Activated T-helper 17 cell treated with anti-CD3 and anti-CD28 coated beads, Interleukin-2, amount 50 U/mL, for 72 hours (primary cell): ENCODE results near the gene CYB5RL. TPM values are rescaled to one million over a fixed set of nuclear protein-coding genes. Genes with fewer than 3 reads are reported as not detected.
"Not testable (repeated sequence)": the region's sequence is repeated elsewhere in the genome, so short reads cannot be mapped to it uniquely, and the experiment has no call there.

ENCODE experiments used
- ATAC-seq: fragments of 150-1000 bp; cut with Tn5 transposase; replicated peaks from 2 replicates; pipeline ENCODE4 v1.10.0; 2021; ENCODE audit warnings: mild to moderate bottlenecking, moderate library complexity
- H3K27ac Mint-ChIP-seq: one replicate; pipeline ENCODE4 v1.8.0; 2022; ENCODE audit warnings: mixed read lengths
- H3K27me3 Mint-ChIP-seq: one replicate; pipeline ENCODE4 v1.8.0; 2022; ENCODE audit warnings: mixed read lengths
- H3K36me3 Mint-ChIP-seq: one replicate; pipeline ENCODE4 v1.8.0; 2022; ENCODE audit warnings: low read depth, mild to moderate bottlenecking, mixed read lengths
- H3K4me1 Mint-ChIP-seq: one replicate; pipeline ENCODE4 v1.8.0; 2022; ENCODE audit warnings: mixed read lengths
- H3K4me3 Mint-ChIP-seq: one replicate; pipeline ENCODE4 v1.8.0; 2022; ENCODE audit warnings: mild to moderate bottlenecking, mixed read lengths
- H3K9me3 Mint-ChIP-seq: one replicate; pipeline ENCODE4 v1.8.0; 2022; ENCODE audit warnings: mixed read lengths
- total RNA-seq, 2 donors: library from RNA; stranded (reverse); gene quantifications; one replicate each; pipeline ENCODE4 v1.2.3, GENCODE V29; 2022

CYB5RL gene
- total RNA-seq, 2 donors from 2014 or later = 11.9 to 12.7 TPM

DNA sequence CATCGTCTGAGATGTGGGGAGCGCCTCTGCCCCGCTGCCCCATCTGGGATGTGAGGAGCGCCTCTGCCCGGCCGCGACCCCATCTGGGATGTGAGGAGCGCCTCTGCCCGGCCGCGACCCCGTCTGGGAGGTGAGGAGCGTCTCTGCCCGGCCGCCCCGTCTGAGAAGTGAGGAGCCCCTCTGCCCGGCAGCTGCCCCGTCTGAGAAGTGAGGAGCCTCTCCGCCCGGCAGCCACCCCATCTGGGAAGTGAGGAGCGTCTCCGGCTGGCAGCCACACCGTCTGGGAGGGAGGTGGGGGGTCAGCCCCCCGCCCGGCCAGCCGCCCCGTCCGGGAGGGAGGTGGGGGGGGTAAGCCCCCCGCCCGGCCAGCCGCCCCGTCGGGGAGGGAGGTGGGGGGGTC lies 33.4 kb upstream of the CYB5RL start:
- not testable (repeated sequence) for H3K27ac Mint-ChIP-seq, H3K9me3 Mint-ChIP-seq, H3K4me3 Mint-ChIP-seq, ATAC-seq, H3K27me3 Mint-ChIP-seq
- peaks cover 23% of the 10 kb centered on the region for H3K4me1 Mint-ChIP-seq
- peaks cover 23% of the 10 kb centered on the region for H3K36me3 Mint-ChIP-seq

GRCh38 chr1:54230507-54231339 lies 30.9 kb upstream of the CYB5RL start:
- Mint-ChIP-seq H3K27ac (peak overlapping the region; percentile 74), H3K9me3 (no peaks in the 10 kb centered on the region), H3K36me3 (peaks cover 20% of the 10 kb centered on the region), H3K4me3 (peak overlapping the region; percentile 60), H3K27me3 (no peaks in the 10 kb centered on the region), H3K4me1 (peaks cover 23% of the 10 kb centered on the region)
- ATAC-seq = peak; percentile 74

GRCh38 chr1:54229281-54229891 lies 29.6 kb upstream of the CYB5RL start:
- peak overlapping the region; percentile 60 for H3K4me3 Mint-ChIP-seq
- peaks cover 27% of the 10 kb centered on the region for H3K36me3 Mint-ChIP-seq
- peak; percentile 53 for ATAC-seq
- no peaks in the 10 kb centered on the region for H3K27me3 Mint-ChIP-seq
- no peaks in the 10 kb centered on the region for H3K9me3 Mint-ChIP-seq
- peaks cover 23% of the 10 kb centered on the region for H3K4me1 Mint-ChIP-seq
- H3K27ac Mint-ChIP-seq = peak overlapping the region; percentile 74

GRCh38 chr1:54228638-54229079 lies 28.8 kb upstream of the CYB5RL start:
- Mint-ChIP-seq H3K27me3 (no peaks in the 10 kb centered on the region), H3K36me3 (peaks cover 27% of the 10 kb centered on the region), H3K27ac (peak overlapping the region; percentile 74), H3K9me3 (no peaks in the 10 kb centered on the region), H3K4me3 (peak overlapping the region; percentile 60), H3K4me1 (peaks cover 23% of the 10 kb centered on the region)
- no peak for ATAC-seq

GRCh38 chr1:54227891-54228310 lies 28.1 kb upstream of the CYB5RL start:
- peaks cover 27% of the 10 kb centered on the region for H3K36me3 Mint-ChIP-seq
- H3K27me3 Mint-ChIP-seq = no peaks in the 10 kb centered on the region
- peak overlapping the region; percentile 17 for H3K27ac Mint-ChIP-seq
- H3K4me1 Mint-ChIP-seq = peaks cover 23% of the 10 kb centered on the region
- H3K9me3 Mint-ChIP-seq = no peaks in the 10 kb centered on the region
- H3K4me3 Mint-ChIP-seq = no peak overlapping the region
- no peak for ATAC-seq

DNA sequence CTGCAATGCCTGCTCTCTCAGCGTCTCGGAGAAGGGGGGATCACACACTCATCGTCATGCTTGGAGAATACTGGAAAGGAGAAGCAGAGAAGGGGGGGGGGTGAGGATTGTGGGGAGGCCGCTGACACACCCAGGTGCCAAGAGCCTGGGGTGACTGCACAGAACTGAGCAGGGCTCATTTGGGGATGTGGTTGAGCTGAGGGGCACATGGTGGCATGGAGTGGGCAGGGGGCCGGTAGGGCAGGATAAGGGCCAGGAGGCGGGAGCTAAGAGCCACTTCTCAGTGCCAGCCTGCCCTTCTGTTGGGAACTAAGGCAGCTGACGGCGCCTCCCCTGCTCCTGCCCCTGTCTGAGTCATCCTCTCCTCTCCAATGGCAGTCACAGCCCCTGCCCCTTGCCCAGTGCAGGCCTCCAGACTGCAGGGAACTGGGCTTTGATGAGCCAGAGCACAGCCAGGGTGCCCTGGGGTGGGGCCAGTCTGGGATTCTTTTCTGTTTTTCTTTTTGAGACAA lies 27.3 kb upstream of the CYB5RL start:
- Mint-ChIP-seq H3K4me1 (peaks cover 23% of the 10 kb centered on the region), H3K36me3 (peaks cover 27% of the 10 kb centered on the region), H3K27ac (no peak overlapping the region), H3K27me3 (no peaks in the 10 kb centered on the region), H3K9me3 (no peaks in the 10 kb centered on the region), H3K4me3 (no peak overlapping the region)
- ATAC-seq = no peak

GRCh38 chr1:54225986-54226559 lies 26.2 kb upstream of the CYB5RL start:
- H3K4me3 Mint-ChIP-seq = no peak overlapping the region
- H3K4me1 Mint-ChIP-seq = peaks cover 18% of the 10 kb centered on the region
- H3K27me3 Mint-ChIP-seq = no peaks in the 10 kb centered on the region
- no peaks in the 10 kb centered on the region for H3K9me3 Mint-ChIP-seq
- peaks cover 27% of the 10 kb centered on the region for H3K36me3 Mint-ChIP-seq
- no peak for ATAC-seq
- no peak overlapping the region for H3K27ac Mint-ChIP-seq

- Mint-ChIP-seq H3K27ac (peak overlapping the region; percentile 44), H3K9me3 (no peaks in the 10 kb centered on the region), H3K4me3 (no peak overlapping the region), H3K36me3 (peaks cover 27% of the 10 kb centered on the region), H3K27me3 (no peaks in the 10 kb centered on the region), H3K4me1 (peaks cover 11% of the 10 kb centered on the region)
- no peak for ATAC-seq
Observed at GRCh38 chr1:54225378-54225777, 25.5 kb upstream of the CYB5RL start.

DNA sequence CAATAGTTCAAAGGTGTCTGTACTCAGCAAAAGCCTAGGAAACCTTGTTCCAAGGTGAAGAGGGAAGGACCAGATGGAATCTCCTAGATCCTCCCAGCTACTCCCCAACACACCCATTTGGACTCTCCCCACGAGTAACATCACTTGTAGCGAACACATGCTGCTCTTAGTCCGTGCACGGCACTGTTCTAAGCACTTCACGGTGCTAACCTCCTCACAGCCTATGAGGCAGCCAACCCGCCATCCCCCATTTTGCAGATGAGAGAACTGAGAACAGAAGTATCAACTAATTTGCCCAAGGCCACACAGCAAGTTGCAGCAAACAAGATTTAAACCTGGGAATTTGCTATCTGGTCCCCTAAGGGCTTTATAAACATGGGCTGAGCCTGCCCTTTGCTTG lies 24.4 kb upstream of the CYB5RL start:
- Mint-ChIP-seq H3K27me3 (no peaks in the 10 kb centered on the region), H3K27ac (peak overlapping the region; percentile 45), H3K36me3 (peaks cover 31% of the 10 kb centered on the region), H3K4me3 (no peak overlapping the region), H3K4me1 (peaks cover 4% of the 10 kb centered on the region), H3K9me3 (no peaks in the 10 kb centered on the region)
- ATAC-seq = no peak

DNA sequence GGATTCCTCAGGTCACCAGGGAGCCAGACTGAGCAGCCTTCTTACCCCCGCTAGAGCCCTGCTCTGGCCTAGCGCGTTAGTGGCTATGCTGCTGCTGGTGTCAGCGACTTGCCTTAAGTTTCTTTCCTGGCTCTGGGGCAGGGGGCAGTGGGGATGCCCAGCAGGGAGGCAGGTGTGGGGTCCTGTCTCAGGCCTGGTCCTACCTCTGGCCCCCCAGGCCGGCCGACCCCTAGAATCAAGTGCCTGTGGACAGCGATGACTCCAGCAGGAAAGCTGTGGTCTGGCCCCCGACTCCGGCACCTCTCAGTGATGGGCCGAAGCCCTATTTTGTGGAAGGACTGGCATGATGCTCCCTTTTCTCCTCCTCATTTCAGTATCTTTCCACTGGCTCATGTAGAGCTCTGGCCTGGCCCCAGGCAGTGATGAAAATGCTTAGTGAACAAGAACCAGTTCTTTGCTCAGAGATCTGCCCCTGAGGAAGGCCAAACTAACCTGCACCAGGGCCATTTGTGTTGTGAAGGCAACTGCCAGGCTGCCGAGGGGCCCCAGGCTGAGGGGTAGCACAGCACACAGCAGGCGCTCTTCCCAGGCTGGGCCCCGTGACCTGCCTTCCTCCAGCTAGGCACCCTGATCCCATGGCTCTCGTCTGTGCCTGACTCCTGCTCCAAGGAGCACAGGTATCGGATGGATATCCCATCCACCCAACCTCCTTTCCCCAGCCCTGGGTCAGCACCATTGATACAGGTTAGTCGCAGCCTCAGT lies 23.8 kb upstream of the CYB5RL start:
- H3K9me3 Mint-ChIP-seq = no peaks in the 10 kb centered on the region
- H3K36me3 Mint-ChIP-seq = peaks cover 36% of the 10 kb centered on the region
- H3K4me1 Mint-ChIP-seq = peaks cover 2% of the 10 kb centered on the region
- H3K4me3 Mint-ChIP-seq = no peak overlapping the region
- H3K27ac Mint-ChIP-seq = peak overlapping the region; percentile 45
- ATAC-seq = no peak
- no peaks in the 10 kb centered on the region for H3K27me3 Mint-ChIP-seq

- peak overlapping the region; percentile 59 for H3K27ac Mint-ChIP-seq
Observed at GRCh38 chr1:54222711-54223110, 22.9 kb upstream of the CYB5RL start.

DNA sequence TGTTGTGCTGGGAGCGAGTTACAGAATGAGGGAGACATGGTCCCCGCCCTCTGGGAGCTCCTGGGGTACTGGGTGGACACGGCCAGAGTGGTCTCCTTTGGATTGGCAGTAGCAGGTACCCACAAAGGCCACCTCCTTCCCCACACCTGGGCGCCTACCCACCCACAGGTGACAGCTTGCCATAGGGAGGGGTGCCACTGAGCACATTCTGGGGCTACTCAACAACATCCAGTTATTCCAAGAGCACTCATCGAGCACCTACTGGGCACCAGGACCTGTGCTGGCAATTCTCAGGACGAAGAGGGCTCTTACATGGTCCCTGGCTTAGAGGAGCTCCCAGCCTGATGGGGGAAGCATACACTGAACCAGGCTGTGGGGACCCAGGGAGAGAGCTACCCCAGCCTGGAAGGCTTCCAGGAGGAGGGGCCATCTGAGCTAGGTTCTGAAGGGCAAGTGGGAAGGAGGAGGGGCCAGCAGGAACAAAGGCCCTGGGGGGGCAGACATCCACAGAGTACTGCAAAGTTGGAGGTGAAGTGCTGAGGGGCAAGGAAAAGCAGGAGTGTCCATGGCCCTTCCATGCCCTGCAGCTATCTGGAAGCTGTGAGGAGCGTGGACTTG lies 22.1 kb upstream of the CYB5RL start:
- no peak overlapping the region for H3K4me3 Mint-ChIP-seq
- no peak for ATAC-seq
- peaks cover 44% of the 10 kb centered on the region for H3K36me3 Mint-ChIP-seq
- no peaks in the 10 kb centered on the region for H3K27me3 Mint-ChIP-seq
- peak overlapping the region; percentile 59 for H3K27ac Mint-ChIP-seq
- H3K4me1 Mint-ChIP-seq = peaks cover 4% of the 10 kb centered on the region
- H3K9me3 Mint-ChIP-seq = no peaks in the 10 kb centered on the region

More at GRCh38 chr1:54222711-54223110, 22.9 kb upstream of the CYB5RL start:
- Mint-ChIP-seq H3K9me3 (no peaks in the 10 kb centered on the region), H3K4me3 (no peak overlapping the region), H3K36me3 (peaks cover 43% of the 10 kb centered on the region), H3K27me3 (no peaks in the 10 kb centered on the region), H3K4me1 (peaks cover 4% of the 10 kb centered on the region)
- ATAC-seq = no peak

GRCh38 chr1:54221113-54221834 lies 21.4 kb upstream of the CYB5RL start:
- H3K36me3 Mint-ChIP-seq = peaks cover 51% of the 10 kb centered on the region
- peaks cover 4% of the 10 kb centered on the region for H3K4me1 Mint-ChIP-seq
- peak overlapping the region; percentile 33 for H3K27ac Mint-ChIP-seq
- no peak overlapping the region for H3K4me3 Mint-ChIP-seq
- ATAC-seq = no peak
- H3K27me3 Mint-ChIP-seq = no peaks in the 10 kb centered on the region
- no peaks in the 10 kb centered on the region for H3K9me3 Mint-ChIP-seq
